Gastrocnemius medialis (tissue), 4 donors: ENCODE measurements around the gene TECPR2. TPM values are rescaled to one million over a fixed set of nuclear protein-coding genes. Genes with fewer than 3 reads are reported as not detected.
A peak's percentile ranks its signal among the peaks of the same experiment; 100 is the strongest.

ENCODE experiments used
- ATAC-seq, 2 donors: fragments of 150-250 bp; one replicate each; pipeline ENCODE4 v1.9.1; 2016
- DNase-seq, 2 donors: peaks; one replicate each; pipeline ENCODE4 v3.0.0-alpha.2; 2019
- H3K27ac ChIP-seq, 4 donors: fragments of 200-600 bp; sonication (generic); 1 replicate in 1 of 4; 2 replicates in 3 of 4; pipeline ENCODE4 v1.5.1; 2016 to 2018; ENCODE audit warnings: mild to moderate bottlenecking in 2 of 4, moderate library complexity in 1 of 4
- H3K27me3 ChIP-seq, 3 donors: fragments of 200-600 bp; sonication (generic) in 2 of 3; 1 replicate in 1 of 3; 2 replicates in 2 of 3; pipeline versions ENCODE4 v1.5.1 to v1.6.0; 2016 to 2019; ENCODE audit warnings: mild to moderate bottlenecking in 1 of 3, moderate library complexity in 1 of 3
- H3K36me3 ChIP-seq, 2 donors: fragments of 200-600 bp; sonication (generic) in 1 of 2; one replicate each; pipeline ENCODE4 v1.5.1; 2017 to 2018
- H3K4me1 ChIP-seq, 2 donors: fragments of 200-600 bp; sonication (generic) in 1 of 2; one replicate each; pipeline ENCODE4 v1.5.1; 2016 to 2017; ENCODE audit warnings: mild to moderate bottlenecking in 2 of 2
- H3K4me3 ChIP-seq, 4 donors: fragments of 200-600 bp; sonication (generic) in 3 of 4; 1 replicate in 1 of 4; 2 replicates in 3 of 4; pipeline ENCODE4 v1.5.1; 2016 to 2019; ENCODE audit warnings: mild to moderate bottlenecking in 2 of 4
- H3K9me3 ChIP-seq, 3 donors: fragments of 200-600 bp; sonication (generic) in 2 of 3; 1 replicate in 1 of 3; 2 replicates in 2 of 3; pipeline ENCODE4 v1.5.1; 2016 to 2019
- CTCF ChIP-seq, 5 experiments: fragments of 450-650 bp in 3 of 5; fragments of 200-600 bp in 2 of 5; sonication (generic) in 2 of 5; IDR thresholded peaks in 4 of 5; conservative IDR thresholded peaks in 1 of 5; 1 replicate in 4 of 5; 2 replicates in 1 of 5; pipeline ENCODE4 v1.5.1; 2016 to 2019; ENCODE audit warnings: antibody characterized with exemption in 5 of 5, mild to moderate bottlenecking in 3 of 5, moderate library complexity in 3 of 5
- POLR2A ChIP-seq, 2 donors: fragments of 450-650 bp; IDR thresholded peaks; one replicate each; pipeline ENCODE4 v1.6.1; 2017; ENCODE audit warnings: antibody characterized with exemption in 2 of 2, mild to moderate bottlenecking in 2 of 2, moderate library complexity in 2 of 2
- in situ Hi-C, 4 donors: fragments of 200-750 bp; cut with MboI; loops; one replicate each; pipeline versions ENCODE4 v1.15.0 to v1.8.0; 2017; ENCODE audit warnings: low sequenced_read_pairs in 4 of 4
- intact Hi-C: fragments of 100-400 bp; cut with DNase I; formaldehyde crosslinking; loops from one replicate; pipeline ENCODE4 v1.15.1; 2023; ENCODE audit warnings: low total_unique reads
- total RNA-seq, 4 donors: library from RNA; depleted of rRNA; stranded (reverse); fragments of >200 nt; gene quantifications; one replicate each; pipeline versions ENCODE4 v1.1.0 to v1.2.3, GENCODE V29; 2016

Gene TECPR2
- total RNA-seq, 4 donors from 2014 or later = 10.0 to 45.0 (median 20.2) TPM

- intact Hi-C loops (loop anchor here (2.0 kb wide), 1 partner anchor 51 kb away; no protein-coding TSS in a partner anchor), in situ Hi-C loops (loop anchor here in 1 of 4 donors (25.0 kb wide), 1 partner anchor 190 kb away; the partner anchor contains the start of genes MOK and ZNF839)
- Histone ChIP-seq H3K36me3 (no peaks in the 10 kb centered on the region), H3K9me3 (no peaks in the 10 kb centered on the region), H3K27ac (peak overlapping the region; percentile 95 to 99 (median 96)), H3K4me1 (peaks cover 73 to 85% of the 10 kb centered on the region in 2 donors), H3K27me3 (no peaks in the 10 kb centered on the region), H3K4me3 (no peak overlapping the region)
- DNase-seq (no peak), ATAC-seq (no peak)
- peak in 1 of 2 donors; percentile 11 for TF ChIP-seq POLR2A (IDR thresholded peaks at IDR 0.05)
- TF ChIP-seq CTCF (IDR thresholded peaks at IDR 0.05 in 4 of 5, conservative IDR thresholded peaks at IDR 0.05 in 1 of 5) = peak in 2 of 5 experiments; percentile 26 to 27
Measured at GRCh38 chr14:102501751-102502315, 139.1 kb downstream of the TECPR2 start.

- DNase-seq (no peak), ATAC-seq (no peak)
- H3K27me3 ChIP-seq = no peaks in the 10 kb centered on the region
- peaks cover 69 to 79% of the 10 kb centered on the region in 2 donors for H3K4me1 ChIP-seq
- in situ Hi-C loops (loop anchor here in 1 of 4 donors (25.0 kb wide), 1 partner anchor 190 kb away; the partner anchor contains the start of genes MOK and ZNF839), intact Hi-C loops (no loop called here)
- H3K36me3 ChIP-seq = no peaks in the 10 kb centered on the region
- H3K27ac ChIP-seq = peak overlapping the region; percentile 95 to 99 (median 96)
- no peaks in the 10 kb centered on the region for H3K9me3 ChIP-seq
- no peak overlapping the region for H3K4me3 ChIP-seq
- TF ChIP-seq CTCF (IDR thresholded peaks at IDR 0.05 in 4 of 5, conservative IDR thresholded peaks at IDR 0.05 in 1 of 5) (no peak), POLR2A (IDR thresholded peaks at IDR 0.05) (no peak)
Measured at GRCh38 chr14:102502571-102502970, 139.8 kb downstream of the TECPR2 start.

GRCh38 chr14:102503641-102504327 lies 141.0 kb downstream of the TECPR2 start:
- intact Hi-C loops (no loop called here), in situ Hi-C loops (loop anchor here in 1 of 4 donors (25.0 kb wide), 1 partner anchor 191 kb away; the partner anchor contains the start of genes MOK and ZNF839)
- H3K36me3 ChIP-seq = no peaks in the 10 kb centered on the region
- ATAC-seq (no peak), DNase-seq (peak in 1 of 2 donors; percentile 55)
- peaks cover 58 to 75% of the 10 kb centered on the region in 2 donors for H3K4me1 ChIP-seq
- H3K9me3 ChIP-seq = no peaks in the 10 kb centered on the region
- no peak overlapping the region for H3K4me3 ChIP-seq
- H3K27ac ChIP-seq = peak overlapping the region; percentile 95 to 99 (median 96)
- no peak for TF ChIP-seq POLR2A (IDR thresholded peaks at IDR 0.05)
- no peak for TF ChIP-seq CTCF (IDR thresholded peaks at IDR 0.05 in 4 of 5, conservative IDR thresholded peaks at IDR 0.05 in 1 of 5)
- no peaks in the 10 kb centered on the region for H3K27me3 ChIP-seq

- Histone ChIP-seq H3K4me1 (peaks cover 51 to 69% of the 10 kb centered on the region in 2 donors), H3K27ac (peak overlapping the region; percentile 95 to 99 (median 96)), H3K9me3 (no peaks in the 10 kb centered on the region), H3K4me3 (no peak overlapping the region), H3K27me3 (no peaks in the 10 kb centered on the region), H3K36me3 (no peaks in the 10 kb centered on the region)
- in situ Hi-C loops (loop anchor here in 1 of 4 donors (25.0 kb wide), 1 partner anchor 192 kb away; the partner anchor contains the start of genes MOK and ZNF839), intact Hi-C loops (no loop called here)
- ATAC-seq = no peak
- peak; percentile 2 to 56 for DNase-seq
- TF ChIP-seq POLR2A (IDR thresholded peaks at IDR 0.05) = no peak
- TF ChIP-seq CTCF (IDR thresholded peaks at IDR 0.05 in 4 of 5, conservative IDR thresholded peaks at IDR 0.05 in 1 of 5) = no peak
Measured at GRCh38 chr14:102504328-102504999, 141.7 kb downstream of the TECPR2 start.
